Measurements from ENCODE around the gene CERS6.
"Not testable (repeated sequence)": the region's sequence is repeated elsewhere in the genome, so short reads cannot be mapped to it uniquely, and the experiment has no call there.

Gene CERS6

DNA sequence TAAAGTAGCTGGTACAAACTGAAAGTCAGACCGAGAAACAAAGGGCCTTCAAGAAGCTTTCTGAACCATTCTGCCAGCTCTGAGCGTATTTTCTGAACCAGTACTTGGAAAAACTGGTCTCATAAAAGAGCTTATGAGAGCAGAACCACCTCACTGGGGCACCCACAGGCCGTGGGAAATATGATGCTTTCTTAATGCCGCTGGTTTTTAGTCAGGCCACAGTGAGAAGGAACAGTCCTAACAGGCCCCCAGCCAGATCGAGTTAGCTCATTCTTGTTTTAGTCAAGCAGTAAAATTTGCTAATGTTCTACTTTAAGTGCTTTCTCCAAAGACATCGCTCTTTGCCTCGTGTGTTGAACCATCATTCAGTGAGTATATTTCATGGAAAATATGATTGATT is 333.7 kb downstream of the CERS6 start:
- DNase-seq: no peak

DNA sequence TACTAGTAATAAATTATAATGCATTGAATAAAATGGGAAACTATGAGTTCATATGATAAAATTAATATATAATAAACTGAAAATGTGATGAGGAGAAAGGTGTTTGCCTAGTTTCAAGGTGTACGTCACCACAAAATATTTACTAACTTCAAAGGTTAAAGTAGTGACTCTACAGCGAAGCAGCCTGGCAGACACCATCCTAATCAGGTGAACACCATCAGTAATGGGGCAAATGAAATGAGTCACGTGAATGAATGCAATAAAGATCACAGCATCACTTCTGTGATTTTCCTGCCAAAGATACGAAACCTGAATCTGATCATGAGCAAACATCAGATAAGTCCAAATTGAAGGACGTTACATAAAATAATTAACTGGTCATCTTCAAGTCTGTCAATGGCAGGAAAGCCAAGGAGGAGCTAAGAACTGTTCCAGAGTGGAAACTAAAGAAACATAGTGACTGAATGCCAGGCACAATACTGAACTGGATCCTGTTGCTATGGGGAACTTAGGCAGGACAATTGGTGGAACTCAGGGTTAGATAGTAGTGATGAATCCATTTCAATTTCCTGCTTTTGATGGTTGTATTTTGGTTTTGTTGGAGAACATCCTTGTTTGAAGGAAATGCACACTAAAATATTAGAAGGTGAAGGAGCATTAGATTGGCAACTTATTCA is 334.3 kb downstream of the CERS6 start:
- DNase-seq: no peak

DNA sequence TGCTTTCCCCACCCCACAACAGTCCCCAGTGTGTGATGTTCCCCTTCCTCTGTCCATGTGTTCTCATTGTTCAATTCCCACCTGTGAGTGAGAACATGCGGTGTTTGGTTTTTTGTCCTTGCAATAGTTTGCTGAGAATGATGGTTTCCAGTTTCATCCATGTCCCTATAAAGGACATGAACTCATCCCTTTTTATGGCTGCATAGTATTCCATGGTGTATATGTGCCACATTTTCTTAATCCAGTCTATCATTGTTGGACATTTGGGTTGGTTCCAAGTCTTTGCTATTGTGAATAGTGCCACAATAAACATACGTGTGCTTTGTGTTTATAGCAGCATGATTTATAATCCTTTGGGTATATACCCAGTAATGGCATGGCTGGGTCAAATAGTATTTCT is 335.1 kb downstream of the CERS6 start:
- DNase-seq: not testable (repeated sequence)

DNA sequence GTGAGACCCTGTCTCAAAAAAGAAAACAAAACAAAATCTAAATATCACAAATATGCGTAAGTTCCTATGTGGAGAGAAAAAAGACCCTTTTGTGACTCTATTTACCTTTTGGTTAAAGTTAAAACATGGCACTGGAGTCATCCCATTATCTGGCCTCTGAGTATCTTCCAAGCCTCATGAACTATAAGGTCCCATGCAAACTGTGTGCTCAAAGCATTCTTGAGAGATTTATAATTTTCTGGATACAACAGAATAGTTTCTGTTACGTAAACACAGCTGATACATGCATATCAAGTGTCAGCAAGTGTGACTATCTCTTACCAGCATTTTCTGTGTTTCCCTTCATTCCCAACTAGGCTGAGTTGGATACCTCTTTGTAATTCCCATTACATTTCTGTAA is 337.5 kb downstream of the CERS6 start:
- no peak for DNase-seq

GRCh38 chr2:168794968-168795367 is 338.9 kb downstream of the CERS6 start:
- DNase-seq: no peak

DNA sequence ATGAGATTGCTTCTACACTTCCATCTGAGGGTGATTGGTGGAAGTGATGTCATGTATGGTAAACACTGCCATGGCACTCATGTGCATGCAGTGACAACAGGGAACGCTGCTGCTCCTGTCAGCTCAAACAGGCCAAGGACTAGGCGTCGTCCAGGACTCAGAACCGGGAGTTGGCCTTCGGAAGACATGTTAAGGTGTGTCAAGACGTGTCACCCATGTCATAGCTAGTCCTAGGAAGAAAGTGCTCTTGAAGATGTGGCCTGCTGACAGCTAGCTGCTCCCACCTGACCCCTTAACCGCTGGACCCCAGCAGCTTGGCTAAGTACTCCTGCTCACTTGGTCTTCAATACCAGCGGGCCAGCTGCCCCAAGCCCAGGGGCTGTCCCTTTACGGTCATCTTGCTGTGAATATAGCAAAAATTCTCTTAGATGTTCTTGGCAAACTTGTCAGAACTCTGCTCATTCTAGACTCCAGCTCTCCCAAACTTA is 340.1 kb downstream of the CERS6 start:
- no peak for DNase-seq

- DNase-seq: no peak
These were observed 340.7 kb downstream of the CERS6 start for GRCh38 chr2:168796583-168797285.

DNA sequence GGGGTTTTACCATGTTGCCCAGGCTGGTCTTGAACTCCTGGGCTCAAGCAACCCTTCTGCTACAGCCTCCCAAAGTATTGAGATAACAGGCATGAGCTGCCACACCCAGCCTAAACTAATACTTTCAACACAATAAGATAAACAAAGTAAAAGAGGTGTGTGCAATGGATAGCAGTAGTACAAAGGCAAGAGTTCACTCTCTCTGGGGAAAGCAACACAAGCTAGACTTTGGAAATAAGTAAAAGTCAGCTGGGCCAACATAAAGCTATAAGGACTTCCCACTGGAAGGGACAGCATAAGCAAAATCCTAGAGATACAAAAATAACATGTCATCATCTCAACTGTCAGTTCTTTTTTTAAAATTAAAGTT is 341.2 kb downstream of the CERS6 start:
- no peak for DNase-seq

DNA sequence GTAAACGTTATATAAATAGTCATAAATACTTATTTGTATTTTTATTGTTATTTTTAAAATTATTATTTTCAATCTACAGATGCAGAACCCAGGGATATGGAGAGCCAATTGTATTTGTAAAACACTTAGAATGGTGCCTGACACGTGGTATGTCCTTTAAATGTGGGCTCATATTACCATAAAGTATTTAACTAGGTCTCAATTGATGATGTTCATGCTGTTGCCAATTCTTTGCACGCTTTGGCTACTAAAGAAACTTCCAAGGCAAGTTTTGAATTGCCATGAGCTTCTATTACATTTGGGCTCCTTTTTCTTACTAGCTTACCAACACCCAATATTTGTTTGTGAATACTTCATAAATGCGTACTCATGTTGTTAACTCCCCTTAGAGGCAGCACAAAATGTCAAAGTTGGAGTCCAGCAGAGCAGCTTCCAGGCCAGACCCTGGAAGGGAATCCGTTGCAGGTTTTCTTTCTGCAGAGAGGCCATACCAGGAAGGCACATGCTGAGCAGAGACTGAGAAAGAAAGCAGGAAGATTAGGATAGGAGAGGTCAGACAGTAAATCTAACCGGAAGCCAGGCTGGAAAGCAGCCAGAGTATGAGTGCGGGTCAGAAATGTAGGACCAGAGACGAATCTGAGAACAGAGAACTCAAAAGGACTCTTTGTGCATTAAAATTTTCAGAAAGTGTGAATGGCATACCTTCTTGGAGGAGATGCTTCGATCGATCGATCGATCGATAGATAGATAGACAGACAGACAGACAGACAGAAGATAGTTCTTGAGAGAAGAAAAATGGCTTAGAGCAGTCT is 342.2 kb downstream of the CERS6 start:
- no peak for DNase-seq

DNA sequence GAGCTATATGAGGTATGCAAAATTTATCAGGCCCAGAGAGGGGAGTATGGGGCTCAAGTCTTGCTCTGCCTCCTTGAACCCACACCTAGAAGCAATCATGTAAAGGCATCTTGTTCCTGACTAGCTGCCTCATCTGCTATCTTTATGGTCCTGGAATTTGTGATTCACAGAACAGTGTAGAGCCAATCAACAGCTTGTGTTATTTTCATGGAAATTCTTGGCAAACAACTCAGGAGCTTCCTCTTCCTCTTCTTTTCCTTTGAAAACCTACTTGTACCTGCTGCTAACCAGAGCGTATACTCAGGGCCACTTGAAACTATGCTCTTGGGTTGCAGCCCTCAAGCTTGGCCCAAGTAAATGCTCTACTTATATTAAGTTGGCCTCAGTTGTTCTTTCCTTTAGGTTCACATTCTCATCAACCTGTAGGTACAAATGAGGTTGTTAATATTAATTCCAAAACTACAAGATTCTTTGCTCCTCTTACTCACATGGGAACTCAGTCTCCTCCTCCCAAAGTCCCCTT is 342.9 kb downstream of the CERS6 start:
- DNase-seq: no peak

- no peak for DNase-seq
These were observed 345.4 kb downstream of the CERS6 start for GRCh38 chr2:168801471-168801870.

DNA sequence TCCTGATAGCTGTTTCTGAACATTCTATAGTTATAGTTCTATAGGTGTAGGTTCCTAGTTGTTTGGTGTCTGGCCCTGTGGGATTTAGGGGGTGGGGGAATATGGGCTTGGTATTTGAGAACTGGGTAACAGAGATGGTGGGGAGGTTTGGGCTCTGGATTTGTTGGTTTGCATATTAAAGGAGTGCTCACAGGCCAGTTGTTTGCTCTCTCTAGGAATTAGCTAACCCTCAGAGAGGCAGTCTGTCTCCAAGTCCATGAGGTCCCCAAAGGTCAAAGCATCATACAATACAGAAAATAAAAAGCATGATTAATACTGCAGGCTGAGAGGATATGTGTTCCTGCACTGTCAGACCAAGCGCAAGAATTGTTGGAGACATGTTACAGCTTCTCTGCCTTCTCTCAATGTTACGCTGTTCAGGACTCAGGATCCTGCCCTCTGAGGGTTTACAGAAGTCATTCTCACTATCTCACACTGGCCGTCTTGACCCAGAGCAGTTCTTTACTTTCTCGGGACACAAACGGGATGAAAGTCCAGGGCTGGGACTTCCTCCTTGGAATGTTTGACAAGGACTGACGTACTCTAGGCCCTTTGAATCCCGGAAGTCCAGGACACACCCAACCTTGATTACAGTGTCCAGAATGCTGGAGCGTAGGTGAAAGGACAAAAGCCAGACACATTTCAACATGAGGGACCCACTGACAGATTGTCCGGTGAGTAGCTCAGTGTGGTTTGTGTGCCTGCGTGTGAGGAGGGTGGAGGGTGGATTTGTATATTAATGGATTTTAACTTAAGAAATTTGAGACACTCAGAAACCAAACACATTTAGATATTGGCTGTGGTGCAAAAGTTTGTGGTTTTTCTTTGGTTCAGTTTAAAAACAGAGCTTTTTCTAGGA is 346.1 kb downstream of the CERS6 start, which contains the start of gene NOSTRIN:
Gene NOSTRIN, plus strand, starts transcription at position 677 of the 898 bp plus-strand sequence. Its CDS starts 10 bp downstream, at position 687.
- DNase-seq: no peak

DNA sequence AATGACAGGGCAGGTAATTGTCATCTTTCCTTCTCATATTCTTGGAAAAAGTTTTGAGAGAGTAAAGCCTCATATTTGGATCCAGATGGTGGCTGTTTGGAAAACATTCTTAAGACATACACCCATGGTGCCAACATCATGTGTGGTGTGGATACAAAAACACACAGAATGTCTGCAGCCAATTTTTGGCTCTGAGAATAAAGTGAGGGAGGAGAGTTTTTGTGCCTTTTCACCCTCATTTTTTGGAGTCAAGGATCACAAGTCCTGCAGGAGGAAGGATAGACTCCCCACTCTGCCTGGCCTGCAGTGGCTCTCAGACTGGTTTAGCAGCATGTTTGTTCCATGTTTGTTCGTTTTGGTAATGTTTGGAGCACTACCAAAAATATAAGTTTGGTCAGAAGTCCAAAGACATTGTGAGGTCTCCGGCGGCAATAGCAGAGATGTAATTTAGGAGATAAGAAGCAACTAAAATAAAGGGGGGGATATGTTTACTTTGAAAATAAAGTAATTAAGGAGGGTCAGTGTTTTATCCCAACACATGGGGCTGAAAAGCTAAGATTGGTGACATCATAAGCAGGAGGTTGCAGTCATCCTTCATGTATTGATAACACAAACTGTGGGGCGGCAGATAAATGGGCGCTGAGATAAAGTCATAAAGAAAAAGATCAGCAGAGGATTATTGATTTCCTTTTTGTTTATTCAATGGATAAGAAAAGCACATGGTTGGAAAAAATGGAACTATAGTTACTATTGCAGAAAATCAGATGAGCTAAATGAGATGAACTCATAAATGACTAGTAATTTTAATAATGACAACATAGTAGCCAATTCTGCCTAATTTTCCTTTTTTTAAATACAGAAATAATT is 347.0 kb downstream of the CERS6 start:
- DNase-seq: no peak

DNA sequence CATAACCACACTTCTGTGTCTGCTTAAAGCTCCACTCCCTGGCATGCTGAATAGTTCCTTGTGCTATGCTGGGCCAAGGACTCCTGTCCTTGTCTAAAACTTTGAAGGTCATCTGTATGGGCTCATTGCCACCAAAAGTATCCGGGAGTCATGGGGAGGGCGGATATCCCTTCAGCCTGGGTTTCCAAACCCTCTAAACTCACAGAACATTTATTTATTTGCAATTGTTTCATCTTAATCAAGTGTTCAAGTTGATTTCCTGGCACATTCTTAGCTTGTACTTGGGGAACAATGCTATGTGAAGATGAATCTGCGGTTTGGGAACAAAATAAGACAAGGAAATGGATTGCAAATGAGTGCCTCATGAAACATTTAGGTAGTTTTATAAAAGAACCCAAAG is 348.1 kb downstream of the CERS6 start:
- no peak for DNase-seq

- no peak for DNase-seq
These were observed 349.5 kb downstream of the CERS6 start for GRCh38 chr2:168805615-168806014.

GRCh38 chr2:168809537-168809936 is 353.5 kb downstream of the CERS6 start:
- DNase-seq: no peak

DNA sequence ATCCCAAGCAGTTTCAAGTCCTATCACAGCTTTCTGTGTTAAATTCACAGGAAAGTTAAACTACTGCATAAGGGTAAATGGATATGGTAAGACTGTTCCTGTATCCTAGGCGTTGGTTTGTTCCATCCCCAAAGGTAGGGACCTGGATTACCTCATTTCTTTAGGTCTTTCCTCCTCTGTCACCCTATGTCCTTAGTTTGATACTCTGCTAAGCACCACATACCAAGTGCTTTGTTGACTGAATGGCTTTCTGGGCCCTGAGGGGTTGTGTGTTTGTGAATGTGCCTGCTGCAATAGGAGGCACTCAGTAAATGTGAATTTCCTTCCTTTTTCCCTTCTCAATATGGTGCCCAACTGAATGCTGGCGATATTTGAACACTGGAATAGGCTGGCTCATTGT is 354.2 kb downstream of the CERS6 start:
- no peak for DNase-seq

- DNase-seq: no peak
These were observed 355.6 kb downstream of the CERS6 start for GRCh38 chr2:168811696-168812095.

DNA sequence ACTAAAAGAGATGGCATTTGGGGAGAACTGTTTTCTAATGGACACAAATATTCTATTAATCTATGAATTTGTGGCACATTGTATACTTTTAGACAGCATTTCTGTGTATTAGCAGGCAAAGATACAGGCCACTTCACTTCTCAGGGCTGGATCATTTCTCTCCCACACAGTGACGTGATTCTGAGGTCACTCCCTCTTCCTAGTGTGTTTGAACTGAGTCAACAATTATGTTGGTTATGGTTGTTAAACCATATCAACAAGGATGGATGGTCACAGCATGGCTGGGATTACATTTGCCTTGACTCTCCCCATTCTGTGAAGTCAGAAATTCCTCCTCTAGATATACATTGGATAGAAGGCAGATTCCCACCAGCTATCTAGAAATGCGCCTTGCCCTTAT is 358.0 kb downstream of the CERS6 start:
- no peak for DNase-seq

GRCh38 chr2:168814939-168815907 is 359.2 kb downstream of the CERS6 start:
- DNase-seq: no peak

All from NCI-H446 (cell line).